GM12801 (cell line): ENCODE measurements around the gene DMRT2.

ENCODE experiments used
- CTCF ChIP-seq: IDR thresholded peaks from one replicate; pipeline ENCODE4 v1.5.1; 2011; ENCODE audit warnings: control low read depth; ENCODE audit not compliant: insufficient read length; ENCODE audit errors: extremely low read depth

DMRT2 gene

DNA sequence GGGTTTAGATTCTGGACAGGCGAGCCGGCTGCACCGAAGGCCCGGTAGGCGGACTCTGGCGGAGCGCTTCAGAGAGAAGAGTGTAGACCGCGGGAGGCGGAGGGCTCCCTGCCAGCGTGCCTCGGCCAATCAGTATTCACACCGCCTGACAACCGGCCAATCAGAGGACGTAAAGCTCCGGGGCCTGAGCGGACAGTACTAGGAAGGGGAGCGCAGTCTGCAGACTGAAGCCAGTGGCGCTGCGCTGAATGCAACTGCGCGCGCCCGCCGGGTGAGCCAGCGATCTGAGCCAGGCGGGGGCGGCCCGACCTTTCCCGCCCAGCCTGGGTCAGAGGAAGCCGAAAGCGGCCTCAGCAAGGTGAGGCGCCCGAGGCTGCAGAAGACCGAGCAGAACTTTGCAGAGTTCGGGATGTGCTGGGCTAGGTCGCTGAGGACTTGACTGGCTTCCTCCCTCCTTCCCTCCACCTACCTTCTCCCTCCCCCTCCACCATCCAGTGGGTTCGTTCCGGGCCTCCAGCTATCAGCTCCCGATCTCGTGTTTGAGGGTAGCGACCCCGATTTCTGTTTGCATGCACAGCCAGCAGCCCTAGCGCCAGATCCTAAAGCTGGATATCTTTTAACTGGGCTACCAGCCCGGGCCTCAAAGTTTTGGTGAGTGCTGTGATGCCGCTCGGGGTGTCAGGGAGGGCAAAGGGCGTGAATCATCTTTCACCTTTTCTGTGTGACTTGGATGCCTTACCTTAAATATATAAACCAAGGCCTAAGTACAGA is at the start of gene DMRT2:
Gene DMRT2, plus strand, starts transcription at position 233 of the 771 bp plus-strand sequence. CDS start 1,257 bp downstream, outside the sequence.
- TF ChIP-seq CTCF = no peak

GRCh38 chr9:1001838-1002237 is 48.3 kb upstream of the DMRT2 start:
- no peak for TF ChIP-seq CTCF

DNA sequence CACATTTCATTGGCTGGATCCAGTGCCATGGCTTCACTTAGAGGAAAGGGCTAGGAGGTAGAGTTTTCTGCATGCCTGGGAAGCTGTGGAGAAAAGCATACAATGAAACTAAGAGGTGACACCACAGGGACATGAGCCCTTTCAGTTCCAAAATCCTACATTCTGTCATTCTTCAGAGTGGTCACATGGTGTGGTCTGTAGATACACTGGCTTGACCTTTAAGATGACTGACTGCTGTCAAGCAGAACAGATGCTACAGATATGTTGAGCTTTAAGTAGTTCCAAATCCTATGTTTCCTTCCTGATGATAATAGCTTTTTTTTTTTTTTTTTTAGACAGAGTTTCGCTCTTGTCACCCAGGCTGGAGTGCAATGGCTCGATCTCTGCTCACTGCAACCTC is 47.5 kb upstream of the DMRT2 start:
- TF ChIP-seq CTCF = no peak

DNA sequence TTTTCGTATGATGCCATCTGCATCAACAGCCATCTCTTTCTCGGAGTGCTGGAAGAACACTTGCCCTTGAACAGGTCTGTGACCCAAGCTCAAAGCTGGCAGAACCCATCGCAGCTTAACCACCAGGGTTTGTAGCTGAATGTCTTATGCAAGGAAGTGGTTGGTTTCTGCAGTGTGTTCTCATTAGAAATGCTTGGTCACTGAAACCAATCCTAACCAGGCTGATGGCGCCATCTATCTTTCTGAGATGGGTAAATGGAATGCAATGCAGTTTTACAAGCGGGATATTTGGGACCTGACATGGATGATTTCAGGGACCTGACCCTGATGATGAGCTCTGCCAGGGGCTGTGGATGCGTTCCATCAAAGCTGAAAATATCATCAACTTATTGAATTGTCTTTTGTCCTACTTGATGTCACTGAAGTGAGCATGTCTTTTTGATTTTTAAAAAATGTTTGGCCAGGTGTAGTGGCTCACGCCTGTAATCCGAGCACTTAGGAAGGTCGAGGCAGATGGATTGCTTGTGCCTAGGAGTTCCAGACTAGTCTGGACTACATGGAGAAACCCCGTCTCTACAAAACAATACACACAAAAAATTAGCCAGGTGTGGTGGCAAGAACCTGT is 45.0 kb upstream of the DMRT2 start:
- no peak for TF ChIP-seq CTCF

DNA sequence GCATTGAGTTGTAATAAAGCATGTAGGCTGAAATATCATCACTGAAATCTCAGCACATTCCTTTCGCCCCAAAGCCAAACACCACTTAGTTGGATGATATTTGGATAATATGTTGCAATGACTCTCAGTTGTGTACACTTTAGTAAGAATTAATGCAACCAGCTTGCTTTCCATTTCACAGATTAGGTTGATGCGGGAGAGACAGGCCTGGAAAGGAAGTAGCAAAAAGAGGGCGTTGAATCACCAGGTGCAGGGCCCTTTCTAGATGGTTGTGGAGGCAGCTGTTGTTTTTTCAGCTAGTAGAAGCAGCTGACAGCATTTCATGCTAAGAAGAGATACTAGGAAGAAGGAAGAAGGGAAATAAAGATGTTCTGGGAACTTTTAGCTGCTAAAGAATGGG is 42.8 kb upstream of the DMRT2 start:
- no peak for TF ChIP-seq CTCF

GRCh38 chr9:1008216-1008615 is 41.9 kb upstream of the DMRT2 start:
- TF ChIP-seq CTCF = no peak

GRCh38 chr9:1009101-1009707 is 41.0 kb upstream of the DMRT2 start:
- peak; percentile 32 for TF ChIP-seq CTCF
